GM20431 (cell line): Measurements from ENCODE around the gene ALPI.
"Not testable (repeated sequence)": the region's sequence is repeated elsewhere in the genome, so short reads cannot be mapped to it uniquely, and the experiment has no call there.

ENCODE experiments used
- in situ Hi-C: fragments of 300-500 bp; cut with MseI, MboI; formaldehyde crosslinking; loops from one replicate; pipeline ENCODE4 v1.15.0; 2020; ENCODE audit warnings: low sequenced_read_pairs; ENCODE audit not compliant: unreplicated experiment

ALPI gene

DNA sequence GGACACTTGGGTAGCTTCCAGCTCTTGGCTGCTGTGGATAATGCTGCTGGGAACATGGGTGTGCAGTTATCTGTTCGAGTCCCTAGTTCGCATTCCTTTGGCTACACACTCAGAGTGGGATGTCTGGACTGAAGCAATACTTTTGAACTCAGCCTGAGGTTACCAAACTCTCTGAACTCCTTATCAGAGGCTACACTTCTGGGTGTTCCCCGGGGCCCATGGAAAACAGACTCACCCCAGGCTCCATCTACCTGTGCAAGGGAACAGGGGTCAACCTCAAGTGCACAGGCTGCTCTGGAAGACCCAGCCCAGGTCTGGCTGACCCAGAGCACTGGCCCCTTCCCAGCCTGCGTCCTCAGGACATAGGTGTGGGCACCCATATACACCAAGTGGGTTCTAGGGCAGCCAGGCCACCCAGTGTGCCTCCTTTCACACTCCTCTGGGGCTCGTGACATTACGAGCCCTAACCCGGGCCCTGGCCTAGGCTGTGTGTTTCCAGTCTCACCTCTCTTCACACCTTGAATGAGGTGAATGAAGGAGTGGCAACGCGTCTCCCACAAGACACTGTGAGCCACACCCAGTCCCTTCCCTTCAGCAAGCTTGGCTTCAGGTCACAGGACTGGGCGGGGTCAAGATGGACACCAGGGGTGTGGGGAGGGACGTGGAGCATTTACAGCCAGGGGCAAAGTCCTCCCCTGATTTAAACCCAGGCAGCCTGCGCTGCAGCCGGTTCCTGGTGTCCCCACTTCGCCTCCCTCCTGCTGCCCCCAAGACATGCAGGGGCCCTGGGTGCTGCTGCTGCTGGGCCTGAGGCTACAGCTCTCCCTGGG is at the start of gene ALPI:
ALPI (plus strand) TSS at position 728 of the 830 bp plus-strand sequence; CDS start at position 775, 47 bp downstream.
- in situ Hi-C loops = no loop called here

DNA sequence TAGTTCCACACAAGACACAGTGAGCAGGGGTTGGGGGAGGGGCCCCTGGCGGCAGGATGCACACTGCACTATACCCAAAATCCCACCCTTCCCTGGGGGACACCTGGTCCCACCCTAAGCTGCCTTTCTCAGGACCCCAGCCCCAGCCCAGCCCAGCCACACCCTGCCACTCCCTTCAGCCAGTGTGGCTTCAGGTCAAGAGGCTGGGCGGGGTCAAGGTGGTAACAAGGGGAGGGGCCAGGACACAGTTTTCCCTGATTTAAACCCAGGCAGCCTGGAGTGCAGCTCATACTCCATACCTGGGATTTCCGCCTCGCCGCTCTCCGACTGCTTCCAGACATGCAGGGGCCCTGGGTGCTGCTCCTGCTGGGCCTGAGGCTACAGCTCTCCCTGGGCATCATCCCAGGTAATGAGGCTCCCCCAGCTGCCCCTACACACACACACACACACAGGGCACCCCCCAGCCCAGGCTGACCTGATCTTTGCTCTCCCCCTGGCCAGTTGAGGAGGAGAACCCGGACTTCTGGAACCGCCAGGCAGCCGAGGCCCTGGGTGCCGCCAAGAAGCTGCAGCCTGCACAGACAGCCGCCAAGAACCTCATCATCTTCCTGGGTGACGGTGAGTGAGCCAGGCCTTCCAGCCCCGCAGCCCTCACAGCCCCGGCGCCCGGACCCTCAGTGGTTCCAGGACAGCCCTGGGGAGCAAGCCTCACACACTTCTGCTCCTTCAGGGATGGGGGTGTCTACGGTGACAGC is 49.2 kb upstream of the ALPI start, which contains the start of gene ALPG:
ALPG (plus strand) TSS at position 289 of the 755 bp plus-strand sequence; CDS start at position 340, 51 bp downstream.
- in situ Hi-C loops = no loop called here

GRCh38 chr2:232407428-232408150 is 48.4 kb upstream of the ALPI start:
- in situ Hi-C loops = not testable (repeated sequence)

DNA sequence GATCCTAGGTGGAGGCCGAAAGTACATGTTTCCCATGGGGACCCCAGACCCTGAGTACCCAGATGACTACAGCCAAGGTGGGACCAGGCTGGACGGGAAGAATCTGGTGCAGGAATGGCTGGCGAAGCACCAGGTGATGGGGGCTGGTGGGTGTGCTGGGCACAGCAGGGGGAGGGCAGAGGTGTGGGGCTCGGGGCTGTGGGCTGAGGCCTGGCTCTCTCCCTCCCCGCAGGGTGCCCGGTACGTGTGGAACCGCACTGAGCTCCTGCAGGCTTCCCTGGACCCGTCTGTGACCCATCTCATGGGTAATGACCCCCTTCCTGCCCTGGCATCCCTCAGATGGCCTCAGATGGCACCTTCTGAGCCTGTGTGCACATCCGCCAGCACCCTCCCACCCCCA is 47.7 kb upstream of the ALPI start:
- in situ Hi-C loops = not testable (repeated sequence)

DNA sequence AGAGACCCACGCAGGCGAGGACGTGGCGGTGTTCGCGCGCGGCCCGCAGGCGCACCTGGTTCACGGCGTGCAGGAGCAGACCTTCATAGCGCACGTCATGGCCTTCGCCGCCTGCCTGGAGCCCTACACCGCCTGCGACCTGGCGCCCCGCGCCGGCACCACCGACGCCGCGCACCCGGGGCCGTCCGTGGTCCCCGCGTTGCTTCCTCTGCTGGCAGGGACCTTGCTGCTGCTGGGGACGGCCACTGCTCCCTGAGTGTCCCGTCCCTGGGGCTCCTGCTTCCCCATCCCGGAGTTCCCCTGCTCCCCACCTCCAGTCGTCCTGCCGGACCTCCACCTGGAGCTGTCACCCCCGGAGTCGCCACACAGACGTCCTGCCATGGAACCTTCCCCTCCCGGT is 46.3 kb upstream of the ALPI start:
- in situ Hi-C loops = not testable (repeated sequence)

- in situ Hi-C loops = no loop called here
Measured at GRCh38 chr2:232410238-232410900, 45.6 kb upstream of the ALPI start.

GRCh38 chr2:232411901-232412629 is 43.9 kb upstream of the ALPI start:
- in situ Hi-C loops = no loop called here

DNA sequence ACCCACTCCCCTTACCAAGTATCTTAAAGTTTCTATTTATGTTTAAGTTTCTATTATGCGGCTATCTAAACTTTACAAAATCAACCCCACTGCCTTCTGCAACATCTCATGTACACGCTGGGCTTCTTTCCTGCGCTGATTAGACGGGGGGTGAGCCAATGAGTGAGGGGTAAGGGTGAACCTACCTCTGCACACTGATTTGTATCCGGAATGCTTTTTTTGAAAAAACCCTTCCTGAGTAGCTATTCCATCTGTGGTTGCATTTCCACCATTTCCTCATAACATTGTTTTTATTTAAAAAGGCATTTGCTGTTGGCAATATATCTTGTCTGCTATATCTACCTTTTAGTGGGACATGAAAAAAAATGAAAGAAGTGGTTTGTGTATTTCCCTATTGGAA is 43.0 kb upstream of the ALPI start:
- in situ Hi-C loops = no loop called here

DNA sequence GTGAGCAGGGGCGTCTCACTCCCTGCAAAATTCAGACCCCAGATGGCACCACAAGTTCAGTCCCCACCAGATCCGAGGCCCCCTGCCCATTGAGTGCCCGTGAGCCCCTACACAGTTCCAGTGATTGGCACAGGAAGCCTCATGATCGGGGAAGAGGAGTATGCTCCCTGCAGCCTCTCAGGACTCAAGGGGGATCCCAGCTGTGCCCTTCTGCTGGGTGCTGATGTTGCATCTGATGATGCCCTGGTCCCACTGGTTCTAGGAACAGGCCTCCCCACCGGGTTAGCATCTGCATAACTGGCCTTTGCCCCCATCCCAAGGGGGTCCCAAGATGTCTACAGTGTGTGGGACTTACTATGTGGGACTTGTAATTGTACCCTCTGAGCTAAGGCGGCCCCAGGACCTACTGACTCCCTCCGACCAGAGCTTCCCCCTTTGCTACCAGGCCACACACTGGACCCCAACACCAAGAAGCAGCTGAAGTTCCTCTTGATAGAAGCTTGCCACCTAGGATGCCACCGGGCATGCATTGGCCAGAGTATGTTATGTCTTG is 40.7 kb upstream of the ALPI start:
- in situ Hi-C loops = no loop called here

- in situ Hi-C loops = no loop called here
Measured at GRCh38 chr2:232415736-232416520, 40.0 kb upstream of the ALPI start.

DNA sequence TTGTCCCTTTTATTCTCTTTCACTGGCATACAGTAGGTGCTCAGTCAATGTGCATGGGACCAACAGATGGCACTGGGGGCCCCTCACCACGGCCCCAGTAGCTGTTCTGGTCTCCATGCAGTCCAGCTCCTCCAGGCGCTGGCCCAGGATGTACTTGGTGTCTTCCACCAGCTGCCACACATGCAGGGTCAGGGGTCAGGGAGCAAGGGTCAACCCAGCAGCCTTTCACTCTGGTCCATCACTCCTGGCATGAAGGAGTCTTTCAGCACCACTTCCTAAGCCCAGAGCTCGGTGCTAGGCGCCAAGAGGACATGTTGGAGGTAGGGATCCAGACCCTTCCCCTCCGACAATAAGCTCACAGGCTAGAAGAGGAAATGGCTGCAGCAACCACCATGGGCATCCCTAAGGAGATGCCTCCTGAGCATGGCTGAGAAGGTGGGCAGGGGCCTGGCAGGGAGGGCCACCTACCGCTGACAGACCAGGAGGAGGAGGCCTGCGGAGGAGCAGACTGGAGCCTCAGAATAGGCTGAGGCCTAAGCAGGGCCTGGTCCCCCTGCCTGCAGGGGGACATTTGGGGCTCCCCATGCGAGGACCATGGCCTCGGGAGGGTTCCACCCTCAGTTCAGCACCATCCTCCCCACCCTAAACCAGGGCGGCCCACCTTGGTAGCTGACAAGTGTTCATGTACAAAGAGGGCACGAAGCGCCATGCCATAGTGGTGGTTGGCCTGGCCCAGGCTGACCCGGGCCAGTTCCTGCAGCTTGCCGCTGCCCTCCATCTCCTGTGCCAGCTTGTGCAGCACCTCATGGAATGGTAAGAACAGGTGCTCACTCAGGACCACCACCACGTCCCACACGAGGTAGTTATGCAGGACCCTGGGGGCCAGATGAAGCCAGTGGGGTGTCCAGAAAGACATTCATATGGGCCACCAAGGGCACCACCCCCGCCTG is 39.2 kb upstream of the ALPI start:
- in situ Hi-C loops = no loop called here

DNA sequence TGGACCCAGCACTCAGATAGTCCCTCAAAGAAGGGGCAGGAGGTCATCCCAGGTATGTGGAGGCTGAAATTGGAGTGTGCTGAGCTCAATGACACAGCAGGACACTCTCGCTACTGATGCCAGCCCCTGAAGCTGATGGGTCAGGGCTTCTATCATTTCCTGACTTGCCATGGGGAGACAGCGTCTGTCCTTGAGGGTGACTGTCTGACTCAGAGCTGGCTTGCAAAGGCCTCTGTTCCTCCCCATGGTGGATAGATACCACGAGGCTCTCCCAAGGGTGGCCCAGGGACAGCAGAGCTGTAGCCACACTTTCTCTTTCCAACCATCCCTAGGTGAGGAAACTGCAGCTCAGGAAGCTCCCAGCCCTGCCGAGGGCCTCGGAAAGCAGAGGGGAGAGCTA is 38.5 kb upstream of the ALPI start:
- in situ Hi-C loops = no loop called here

GRCh38 chr2:232418056-232418455 is 37.9 kb upstream of the ALPI start:
- in situ Hi-C loops = no loop called here

DNA sequence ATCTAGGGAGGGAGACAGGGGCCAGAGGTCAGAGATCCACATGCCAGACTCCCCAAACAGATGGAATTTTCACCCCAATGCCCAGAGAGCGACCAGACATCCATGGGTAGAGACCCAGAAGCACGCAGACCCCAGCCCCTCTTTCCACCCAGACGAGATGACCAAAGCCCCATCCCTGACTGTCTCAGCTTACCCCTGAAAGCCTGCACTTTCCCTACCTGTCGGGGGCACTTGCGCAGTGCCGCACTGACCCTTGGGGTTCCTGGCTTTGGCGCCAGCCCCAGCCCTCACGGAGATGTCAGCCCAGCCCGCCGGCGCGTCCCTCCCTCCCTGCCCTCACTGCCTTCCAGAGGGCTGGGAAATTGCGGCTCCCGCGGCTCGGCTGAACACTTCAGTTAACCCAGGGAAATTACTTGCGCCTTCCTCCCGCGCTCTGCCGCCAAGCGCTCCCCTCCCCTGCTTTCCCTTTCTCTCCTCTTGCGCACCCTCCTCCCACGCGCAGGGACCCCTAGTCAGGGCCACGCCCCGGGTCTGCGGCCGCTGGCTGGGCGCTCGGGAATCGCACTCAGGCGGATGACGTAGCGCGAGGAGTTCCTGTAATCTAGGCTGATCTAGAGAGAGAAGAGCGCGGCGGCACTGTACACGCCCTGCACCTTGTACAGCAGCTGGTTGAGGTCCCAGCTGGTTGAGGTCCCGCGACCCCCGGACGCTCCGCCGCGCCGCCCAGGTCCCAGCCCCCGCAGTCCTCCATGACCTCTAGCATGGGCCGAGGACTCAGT is 37.3 kb upstream of the ALPI start:
- in situ Hi-C loops = no loop called here

- in situ Hi-C loops = no loop called here
Measured at GRCh38 chr2:232419245-232420072, 36.5 kb upstream of the ALPI start.

DNA sequence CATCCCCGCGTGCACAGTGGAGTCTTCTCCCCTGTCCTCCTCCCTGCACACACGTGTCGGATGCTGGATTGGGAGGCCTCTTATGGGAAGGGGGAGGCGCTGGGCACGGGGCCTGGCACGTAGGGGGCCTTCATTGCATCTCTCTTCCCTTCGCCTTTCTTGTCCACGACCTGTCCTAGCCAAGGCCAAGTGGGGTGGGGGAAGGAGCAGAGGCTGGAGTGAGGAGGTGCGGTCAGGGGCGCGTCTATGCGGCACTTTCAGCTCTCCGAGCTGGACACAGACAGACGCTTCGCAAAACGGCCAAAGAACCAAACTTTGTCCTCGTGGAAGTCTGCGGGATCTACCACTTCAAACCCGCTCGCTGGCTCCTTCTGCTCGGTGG is 35.9 kb upstream of the ALPI start:
- in situ Hi-C loops = no loop called here
